Measurements from ENCODE around the gene CADM1.

DNA sequence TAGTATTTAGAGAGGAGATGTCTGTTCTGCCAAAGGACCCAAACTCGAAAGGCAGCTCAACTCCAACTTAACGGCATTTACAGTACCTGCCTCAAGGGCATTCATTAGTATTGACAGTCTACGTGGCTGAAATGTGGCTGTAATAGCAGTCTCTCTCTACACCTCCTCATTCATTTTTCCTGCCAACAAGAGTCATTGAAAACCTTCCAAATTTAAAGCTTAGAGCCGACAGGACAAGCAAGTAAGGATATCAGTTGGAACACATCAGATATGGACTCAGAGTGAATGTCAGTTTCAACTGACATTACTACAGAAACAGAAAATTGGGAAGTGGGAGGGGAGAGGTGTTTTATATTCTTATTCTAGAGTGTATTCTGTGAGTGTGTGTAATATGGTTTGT lies 253.1 kb downstream of the CADM1 start:
- TF ChIP-seq GATA2 (IDR thresholded peaks at IDR 0.05; ENCODE audit: low read depth, low read length) (no peak), GATA3 (IDR thresholded peaks at IDR 0.05; ENCODE audit: low read depth, low read length) (no peak)

Data from SH-SY5Y (cell line).